ENCODE data around the gene HCK.

HCK gene

DNA sequence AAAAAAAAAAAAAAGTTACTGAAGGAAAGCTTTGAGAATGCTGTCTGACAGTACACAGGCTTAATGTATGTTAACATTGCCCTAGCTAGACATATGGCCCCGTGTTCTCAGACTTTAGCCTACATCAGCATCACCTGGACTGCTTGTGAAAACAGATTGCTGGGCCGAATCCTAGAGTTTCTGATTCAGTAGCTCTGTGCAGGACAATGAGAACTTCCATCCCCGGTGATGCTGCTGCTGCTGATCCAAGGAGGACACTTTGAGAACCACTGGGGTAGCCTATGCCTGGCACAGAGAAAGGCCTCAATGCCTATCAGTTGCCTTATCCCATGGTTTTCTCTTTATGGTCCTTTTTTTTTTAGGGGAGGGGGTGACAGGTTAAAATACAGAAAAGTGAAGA lies 1.6 kb downstream of the HCK start:
- Histone ChIP-seq H3K27ac (ENCODE audit: poor library complexity, severe bottlenecking) (no peak overlapping the region), H3K27me3 (ENCODE audit: insufficient read depth, poor library complexity, severe bottlenecking) (peaks cover 87% of the 10 kb centered on the region)
- no peak for DNase-seq (ENCODE audit: low spot score)

DNA sequence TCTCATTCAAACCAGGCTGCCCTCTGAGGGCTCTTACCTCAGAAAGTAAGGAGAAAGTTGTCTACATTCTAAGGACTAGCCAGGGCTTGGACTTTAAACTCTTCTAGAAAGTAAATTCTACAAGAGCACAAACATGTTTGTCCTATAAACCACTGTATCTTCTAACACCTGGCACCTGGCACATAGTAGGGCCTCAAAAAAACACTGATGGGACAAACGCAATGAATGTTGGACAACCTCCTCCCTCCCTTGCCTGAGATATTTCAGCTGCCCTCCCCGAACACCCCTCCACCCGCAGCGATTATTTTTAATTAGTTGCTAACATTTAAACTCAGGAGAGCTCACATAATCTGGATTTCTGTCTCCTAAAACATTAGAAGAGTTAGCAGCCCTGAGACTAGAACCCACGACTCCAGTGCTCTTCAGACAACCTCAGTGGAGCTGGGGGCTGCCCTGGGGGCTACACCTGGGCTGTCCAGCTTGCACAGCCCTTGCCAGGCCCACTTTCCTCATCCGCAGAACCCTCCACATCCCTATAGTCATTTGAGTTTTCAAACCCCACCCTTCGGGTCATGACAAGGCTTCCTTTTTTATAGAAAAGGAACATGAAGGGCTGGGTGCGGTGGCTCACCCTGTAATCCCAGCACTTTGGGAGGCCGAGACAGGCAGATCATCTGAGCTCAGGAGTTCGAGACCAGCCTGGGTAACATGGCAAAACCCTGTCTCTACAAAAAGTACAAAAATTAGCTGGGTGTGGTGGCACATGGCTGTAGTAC lies 4.9 kb downstream of the HCK start:
- ATAC-seq (ENCODE audit: low read depth): no peak
- no peak for DNase-seq (ENCODE audit: low spot score)
- H3K4me1 ChIP-seq (ENCODE audit: insufficient read depth, poor library complexity, severe bottlenecking): no peaks in the 10 kb centered on the region
- no peaks in the 10 kb centered on the region for H3K36me3 ChIP-seq (ENCODE audit: low read depth)
- H3K27ac ChIP-seq (ENCODE audit: poor library complexity, severe bottlenecking): no peak overlapping the region
- no peak for TF ChIP-seq CTCF (IDR thresholded peaks at IDR 0.05; ENCODE audit: poor library complexity, severe bottlenecking)
- no peaks in the 10 kb centered on the region for H3K9me3 ChIP-seq (ENCODE audit: severe bottlenecking)
- H3K27me3 ChIP-seq (ENCODE audit: insufficient read depth, poor library complexity, severe bottlenecking): peaks cover 81% of the 10 kb centered on the region
- no peak overlapping the region for H3K4me3 ChIP-seq (ENCODE audit: severe bottlenecking)

More for the DNA sequence above, 1.6 kb downstream of the HCK start:
- Histone ChIP-seq H3K36me3 (ENCODE audit: low read depth) (no peaks in the 10 kb centered on the region), H3K4me3 (ENCODE audit: severe bottlenecking) (no peak overlapping the region), H3K4me1 (ENCODE audit: insufficient read depth, poor library complexity, severe bottlenecking) (no peaks in the 10 kb centered on the region), H3K9me3 (ENCODE audit: severe bottlenecking) (no peaks in the 10 kb centered on the region)
- TF ChIP-seq CTCF (IDR thresholded peaks at IDR 0.05; ENCODE audit: poor library complexity, severe bottlenecking): no peak
- ATAC-seq (ENCODE audit: low read depth): no peak

DNA sequence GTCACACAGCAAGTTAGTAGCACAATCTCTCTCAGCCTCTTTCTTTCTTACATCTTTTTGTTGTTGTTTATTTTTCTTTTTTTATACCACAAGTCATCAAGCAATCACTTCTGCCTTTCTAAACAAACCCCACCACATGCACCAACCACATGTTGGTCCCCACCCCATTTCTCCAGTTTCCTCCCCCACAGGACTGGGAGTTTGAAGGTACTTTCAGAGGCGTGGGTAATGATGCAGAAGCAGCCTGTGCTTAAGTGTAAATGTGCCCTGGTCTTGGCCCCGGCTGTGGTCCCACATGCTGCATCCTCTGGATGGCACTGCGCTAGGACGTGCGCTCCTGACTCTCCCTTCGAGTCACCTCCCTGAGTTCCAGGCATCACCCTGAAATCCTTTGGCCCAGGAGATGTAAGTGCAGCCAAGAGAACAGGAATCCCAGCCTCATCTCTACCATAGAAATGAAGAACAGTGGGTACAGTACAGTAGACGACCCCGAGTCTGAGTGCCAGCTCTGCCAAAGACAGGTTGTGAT lies 5.7 kb downstream of the HCK start:
- TF ChIP-seq CTCF (IDR thresholded peaks at IDR 0.05; ENCODE audit: poor library complexity, severe bottlenecking): no peak
- ATAC-seq (ENCODE audit: low read depth): no peak
- peaks cover 81% of the 10 kb centered on the region for H3K27me3 ChIP-seq (ENCODE audit: insufficient read depth, poor library complexity, severe bottlenecking)
- no peak overlapping the region for H3K27ac ChIP-seq (ENCODE audit: poor library complexity, severe bottlenecking)
- H3K36me3 ChIP-seq (ENCODE audit: low read depth): no peaks in the 10 kb centered on the region
- H3K9me3 ChIP-seq (ENCODE audit: severe bottlenecking): no peaks in the 10 kb centered on the region
- no peaks in the 10 kb centered on the region for H3K4me1 ChIP-seq (ENCODE audit: insufficient read depth, poor library complexity, severe bottlenecking)
- H3K4me3 ChIP-seq (ENCODE audit: severe bottlenecking): no peak overlapping the region
- no peak for DNase-seq (ENCODE audit: low spot score)

- Histone ChIP-seq H3K27ac (ENCODE audit: poor library complexity, severe bottlenecking) (no peak overlapping the region), H3K9me3 (ENCODE audit: severe bottlenecking) (no peaks in the 10 kb centered on the region), H3K36me3 (ENCODE audit: low read depth) (no peaks in the 10 kb centered on the region), H3K27me3 (ENCODE audit: insufficient read depth, poor library complexity, severe bottlenecking) (peaks cover 67% of the 10 kb centered on the region), H3K4me3 (ENCODE audit: severe bottlenecking) (no peak overlapping the region), H3K4me1 (ENCODE audit: insufficient read depth, poor library complexity, severe bottlenecking) (no peaks in the 10 kb centered on the region)
- DNase-seq (ENCODE audit: low spot score): no peak
- TF ChIP-seq CTCF (IDR thresholded peaks at IDR 0.05; ENCODE audit: poor library complexity, severe bottlenecking): no peak
- ATAC-seq (ENCODE audit: low read depth): no peak
These were observed 7.1 kb downstream of the HCK start for GRCh38 chr20:32059189-32059588.

DNA sequence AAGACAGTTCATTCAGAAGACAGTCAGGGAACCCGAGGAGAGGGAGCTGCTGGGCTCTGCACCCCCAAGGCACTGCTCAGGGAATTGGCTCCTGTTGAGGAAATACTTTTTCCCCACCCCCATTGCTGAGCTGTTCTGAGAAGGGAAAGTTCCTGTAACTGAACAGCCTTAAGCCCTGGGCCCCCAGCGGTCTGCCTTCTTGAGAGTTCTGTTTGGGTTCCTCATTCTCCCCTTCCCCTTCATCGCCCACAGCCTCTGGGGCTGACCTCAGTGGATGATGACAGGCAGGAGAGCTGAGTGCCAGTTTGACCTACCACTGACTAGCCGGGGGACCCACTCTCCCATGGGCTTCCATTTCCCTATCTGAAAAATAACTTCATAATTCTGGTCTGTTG lies 10.7 kb downstream of the HCK start:
- no peak overlapping the region for H3K4me3 ChIP-seq (ENCODE audit: severe bottlenecking)
- no peaks in the 10 kb centered on the region for H3K4me1 ChIP-seq (ENCODE audit: insufficient read depth, poor library complexity, severe bottlenecking)
- H3K27me3 ChIP-seq (ENCODE audit: insufficient read depth, poor library complexity, severe bottlenecking): peaks cover 40% of the 10 kb centered on the region
- no peaks in the 10 kb centered on the region for H3K36me3 ChIP-seq (ENCODE audit: low read depth)
- no peak overlapping the region for H3K27ac ChIP-seq (ENCODE audit: poor library complexity, severe bottlenecking)
- ATAC-seq (ENCODE audit: low read depth) (no peak), DNase-seq (ENCODE audit: low spot score) (peak; percentile 73)
- no peaks in the 10 kb centered on the region for H3K9me3 ChIP-seq (ENCODE audit: severe bottlenecking)
- TF ChIP-seq CTCF (IDR thresholded peaks at IDR 0.05; ENCODE audit: poor library complexity, severe bottlenecking): no peak

Measured in RWPE2 (cell line).